ENCODE measurements around the gene SCAI.

SCAI gene

DNA sequence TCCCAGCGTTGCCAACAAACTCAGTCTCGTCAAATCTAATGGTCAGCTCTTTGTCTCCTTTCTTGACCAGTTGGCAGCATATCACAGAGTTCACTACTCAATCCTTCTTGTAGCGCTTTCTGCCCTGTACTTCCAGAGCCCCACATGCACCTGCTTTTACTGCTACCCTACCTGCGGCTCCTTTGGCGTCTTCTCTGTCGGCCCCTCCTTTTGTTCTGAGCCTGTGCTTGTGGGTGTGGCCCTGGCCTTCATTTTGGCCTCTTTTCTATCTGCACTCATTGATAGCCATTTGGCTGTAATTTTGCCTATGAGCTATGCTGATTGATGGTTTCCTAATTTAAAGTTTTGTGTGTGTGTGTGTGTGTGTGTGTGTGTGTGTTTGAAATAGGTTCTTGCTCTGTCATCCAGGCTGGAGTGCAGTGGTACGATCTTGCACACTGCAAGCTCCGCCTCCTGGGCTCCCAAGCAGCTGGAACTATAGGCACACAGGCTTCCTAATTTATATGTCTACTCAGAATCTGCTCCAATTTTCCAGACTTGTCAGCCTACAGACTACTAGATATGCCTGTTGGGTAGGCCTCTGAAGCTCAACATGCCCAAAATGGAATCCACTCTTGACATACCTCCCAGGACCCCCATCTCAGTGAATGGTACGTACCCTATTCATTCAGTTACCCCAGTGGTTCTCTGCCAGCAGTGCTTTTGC, 249.1 kb downstream of the SCAI start:
- ATAC-seq (ENCODE audit: low read depth) (no peak), DNase-seq (ENCODE audit: low spot score) (no peak)
- H3K4me3 ChIP-seq (ENCODE audit: severe bottlenecking) = no peak overlapping the region
- no peak for TF ChIP-seq CTCF (IDR thresholded peaks at IDR 0.05; ENCODE audit: poor library complexity, severe bottlenecking)
- H3K27ac ChIP-seq (ENCODE audit: poor library complexity, severe bottlenecking) = no peak overlapping the region
- H3K9me3 ChIP-seq (ENCODE audit: severe bottlenecking) = no peaks in the 10 kb centered on the region
- H3K4me1 ChIP-seq (ENCODE audit: insufficient read depth, poor library complexity, severe bottlenecking) = no peaks in the 10 kb centered on the region
- no peaks in the 10 kb centered on the region for H3K27me3 ChIP-seq (ENCODE audit: insufficient read depth, poor library complexity, severe bottlenecking)
- H3K36me3 ChIP-seq (ENCODE audit: low read depth) = peaks cover 53% of the 10 kb centered on the region

Data from RWPE2 (cell line).